GM23338 (cell line): ENCODE data around the gene WNK2. TPM values are rescaled to one million over a fixed set of nuclear protein-coding genes. Genes with fewer than 3 reads are reported as not detected.

Source experiments
- ATAC-seq: fragments of 200-7000 bp; cut with Tn5 transposase; 3 replicates; pipeline ENCODE4 v1.9.1; 2020
- DNase-seq: peaks from one replicate; pipeline ENCODE4 v3.0.0-alpha.2; 2015; ENCODE audit warnings: low spot score
- H2AFZ ChIP-seq: fragments of 200-600 bp; sonication (generic); 2 replicates; pipeline ENCODE4 v1.8.0; 2016; ENCODE audit warnings: antibody characterized with exemption, mild to moderate bottlenecking, moderate library complexity
- H3F3A ChIP-seq: fragments of 200-600 bp; sonication (generic); replicated peaks from 2 replicates; pipeline ENCODE4 v1.8.0; 2017; ENCODE audit warnings: antibody characterized with exemption, mixed run types, low read depth
- H3K27ac ChIP-seq: fragments of 200-600 bp; sonication (generic); 2 replicates; pipeline ENCODE4 v1.6.1; 2016; ENCODE audit warnings: low read depth
- H3K27me3 ChIP-seq: fragments of 200-600 bp; sonication (generic); 2 replicates; pipeline ENCODE4 v1.8.0; 2016; ENCODE audit warnings: mild to moderate bottlenecking, mixed run types, moderate library complexity; ENCODE audit not compliant: insufficient read depth
- H3K36me3 ChIP-seq: fragments of 200-600 bp; sonication (generic); 2 replicates; pipeline ENCODE4 v1.8.0; 2016; ENCODE audit warnings: mild to moderate bottlenecking; ENCODE audit not compliant: insufficient read depth
- H3K4me1 ChIP-seq: fragments of 200-600 bp; sonication (generic); 2 replicates; pipeline ENCODE4 v1.8.0; 2016; ENCODE audit warnings: mild to moderate bottlenecking, moderate library complexity; ENCODE audit not compliant: insufficient read depth
- H3K4me2 ChIP-seq: fragments of 200-600 bp; sonication (generic); 2 replicates; pipeline ENCODE4 v1.7.1; 2017; ENCODE audit warnings: mixed run types
- H3K4me3 ChIP-seq: fragments of 200-600 bp; sonication (generic); 2 replicates; pipeline ENCODE4 v1.6.1; 2016; ENCODE audit warnings: mixed run types
- H3K79me2 ChIP-seq: fragments of 200-600 bp; sonication (generic); replicated peaks from 2 replicates; pipeline ENCODE4 v1.8.0; 2017; ENCODE audit warnings: mild to moderate bottlenecking; ENCODE audit not compliant: insufficient read depth
- H3K9me2 ChIP-seq: fragments of 200-600 bp; sonication (generic); 2 replicates; pipeline ENCODE4 v1.8.0; 2017; ENCODE audit not compliant: insufficient read depth
- H4K20me1 ChIP-seq: fragments of 200-600 bp; sonication (generic); replicated peaks from 2 replicates; pipeline ENCODE4 v1.8.0; 2017; ENCODE audit warnings: mild to moderate bottlenecking; ENCODE audit not compliant: insufficient read depth
- H3K27ac Mint-ChIP-seq: 2 replicates; pipeline ENCODE4 v1.8.0; 2020; ENCODE audit warnings: inconsistent platforms, mild to moderate bottlenecking, moderate library complexity, mixed read lengths
- H3K27me3 Mint-ChIP-seq: 3 replicates; pipeline ENCODE4 v1.8.0; 2022; ENCODE audit warnings: low read depth, mild to moderate bottlenecking, moderate library complexity, mixed read lengths, inconsistent platforms; ENCODE audit not compliant: insufficient read depth, poor library complexity
- H3K36me3 Mint-ChIP-seq: 3 replicates; pipeline ENCODE4 v1.8.0; 2021; ENCODE audit warnings: low read depth, mild to moderate bottlenecking, inconsistent platforms, moderate library complexity, mixed read lengths
- H3K4me1 Mint-ChIP-seq: 3 replicates; pipeline ENCODE4 v1.8.0; 2020; ENCODE audit warnings: mild to moderate bottlenecking, inconsistent platforms, mixed read lengths
- H3K4me3 Mint-ChIP-seq: 3 replicates; pipeline ENCODE4 v1.8.0; 2021; ENCODE audit warnings: moderate library complexity, mild to moderate bottlenecking, inconsistent platforms, mixed read lengths
- H3K9me3 Mint-ChIP-seq: 3 replicates; pipeline ENCODE4 v1.8.0; 2020; ENCODE audit warnings: moderate library complexity, mild to moderate bottlenecking, inconsistent platforms, mixed read lengths
- CREB1 ChIP-seq: fragments of 250-450 bp; sonication (Bioruptor Pico); IDR thresholded peaks from 2 replicates; pipeline ENCODE4 v1.5.0; 2020; ENCODE audit warnings: low read depth, mild to moderate bottlenecking, moderate library complexity
- EZH2 ChIP-seq: fragments of 200-600 bp; sonication (generic); IDR thresholded peaks from one replicate; pipeline ENCODE4 v1.8.0; 2017; ENCODE audit warnings: antibody characterized with exemption, mild to moderate bottlenecking, low read depth; ENCODE audit not compliant: unreplicated experiment
- EZH2phosphoT487 ChIP-seq: fragments of 200-600 bp; sonication (generic); IDR thresholded peaks from one replicate; pipeline ENCODE4 v1.8.1; 2018; ENCODE audit warnings: antibody characterized with exemption; ENCODE audit not compliant: unreplicated experiment
- JUNB ChIP-seq: IDR thresholded peaks from one replicate; pipeline ENCODE4 v1.6.1; 2016; ENCODE audit warnings: antibody characterized with exemption; ENCODE audit not compliant: unreplicated experiment
- POLR2AphosphoS5 ChIP-seq: IDR thresholded peaks from 2 replicates; pipeline ENCODE4 v1.6.1; 2016; ENCODE audit warnings: antibody characterized with exemption, low read depth
- STAT1 ChIP-seq: IDR thresholded peaks from one replicate; pipeline ENCODE4 v1.6.1; 2016; ENCODE audit warnings: antibody characterized with exemption; ENCODE audit not compliant: unreplicated experiment
- ZNF114 ChIP-seq: fragments of 250-450 bp; sonication (Bioruptor Pico); IDR thresholded peaks from 2 replicates; pipeline ENCODE4 v1.5.0; 2020; ENCODE audit warnings: mild to moderate bottlenecking, moderate library complexity
- ZNF331 ChIP-seq: fragments of 250-450 bp; sonication (Bioruptor Pico); IDR thresholded peaks from 2 replicates; pipeline ENCODE4 v1.5.0; 2020; ENCODE audit warnings: low read depth, mild to moderate bottlenecking, moderate library complexity
- polyA plus RNA-seq: library from polyadenylated mRNA; unstranded; fragments of >200 nt; fragmentation: Nextera tagmentation; extraction: Ambion mirVana; gene quantifications from 2 replicates; pipeline ENCODE4 v1.2.1, GENCODE V29; 2016
- total RNA-seq: library from RNA; depleted of rRNA; stranded (reverse); fragments of >200 nt; shearing (Covaris generic); gene quantifications from 2 replicates; pipeline ENCODE4 v1.2.3, GENCODE V29; 2014
- TF ChIP-seq, protein P1 (sequence below): IDR thresholded peaks from one replicate; pipeline ENCODE4 v1.6.1; 2018; ENCODE audit warnings: antibody characterized with exemption; ENCODE audit not compliant: unreplicated experiment
- TF ChIP-seq, protein P2 (sequence below): IDR thresholded peaks from 2 replicates; pipeline ENCODE4 v1.6.1; 2016; ENCODE audit warnings: antibody characterized with exemption
- TF ChIP-seq, protein P3 (sequence below), 2 experiments: fragments of 200-600 bp in 1 of 2; sonication (generic) in 1 of 2; conservative IDR thresholded peaks; 2 replicates each; pipeline versions ENCODE4 v1.5.1 to v1.6.1; 2016 to 2017; ENCODE audit warnings: antibody characterized with exemption in 2 of 2, low read depth in 2 of 2, mild to moderate bottlenecking in 2 of 2, moderate library complexity in 1 of 2
- TF ChIP-seq, protein P4 (sequence below): fragments of 250-450 bp; sonication (Bioruptor Pico); IDR thresholded peaks from 2 replicates; pipeline ENCODE4 v1.5.0; 2020; ENCODE audit warnings: mild to moderate bottlenecking, moderate library complexity

WNK2 gene
- total and polyA plus RNA-seq, 2 experiments from 2014 or later, result 56.4 to 102 TPM

DNA sequence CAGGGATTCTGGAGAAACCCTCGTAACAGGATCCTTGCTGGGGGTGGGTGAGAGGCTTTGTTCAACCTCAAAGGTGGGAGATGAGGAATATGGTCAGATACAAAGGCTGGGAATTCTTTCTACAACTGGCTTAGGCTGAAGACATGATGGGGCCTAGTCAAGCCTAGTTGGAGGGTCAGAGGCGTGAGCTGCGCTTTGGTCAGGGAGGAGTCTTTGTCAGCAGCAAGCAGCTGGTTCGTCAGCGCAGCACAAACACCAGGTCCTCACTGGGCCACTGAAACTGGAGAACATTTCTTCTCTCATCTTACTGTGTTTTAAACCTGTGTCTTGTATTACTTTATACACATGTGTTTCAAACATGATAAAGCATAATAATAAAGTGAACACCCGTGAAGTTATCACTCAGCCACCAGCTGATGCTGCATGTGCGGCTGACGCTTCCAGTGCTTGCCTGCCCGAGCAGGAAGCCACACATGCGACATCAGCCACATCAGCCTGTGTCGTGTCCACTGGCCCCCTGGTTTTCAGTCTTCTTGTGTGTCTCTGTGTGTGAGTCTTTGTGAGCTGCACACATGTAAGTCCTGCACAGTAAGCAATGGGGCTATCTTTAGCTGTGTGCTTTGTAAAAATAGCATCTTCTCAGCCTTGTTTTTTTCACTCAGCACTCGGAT is 81.5 kb downstream of the WNK2 start (continued):
- TF ChIP-seq, protein P1, sequence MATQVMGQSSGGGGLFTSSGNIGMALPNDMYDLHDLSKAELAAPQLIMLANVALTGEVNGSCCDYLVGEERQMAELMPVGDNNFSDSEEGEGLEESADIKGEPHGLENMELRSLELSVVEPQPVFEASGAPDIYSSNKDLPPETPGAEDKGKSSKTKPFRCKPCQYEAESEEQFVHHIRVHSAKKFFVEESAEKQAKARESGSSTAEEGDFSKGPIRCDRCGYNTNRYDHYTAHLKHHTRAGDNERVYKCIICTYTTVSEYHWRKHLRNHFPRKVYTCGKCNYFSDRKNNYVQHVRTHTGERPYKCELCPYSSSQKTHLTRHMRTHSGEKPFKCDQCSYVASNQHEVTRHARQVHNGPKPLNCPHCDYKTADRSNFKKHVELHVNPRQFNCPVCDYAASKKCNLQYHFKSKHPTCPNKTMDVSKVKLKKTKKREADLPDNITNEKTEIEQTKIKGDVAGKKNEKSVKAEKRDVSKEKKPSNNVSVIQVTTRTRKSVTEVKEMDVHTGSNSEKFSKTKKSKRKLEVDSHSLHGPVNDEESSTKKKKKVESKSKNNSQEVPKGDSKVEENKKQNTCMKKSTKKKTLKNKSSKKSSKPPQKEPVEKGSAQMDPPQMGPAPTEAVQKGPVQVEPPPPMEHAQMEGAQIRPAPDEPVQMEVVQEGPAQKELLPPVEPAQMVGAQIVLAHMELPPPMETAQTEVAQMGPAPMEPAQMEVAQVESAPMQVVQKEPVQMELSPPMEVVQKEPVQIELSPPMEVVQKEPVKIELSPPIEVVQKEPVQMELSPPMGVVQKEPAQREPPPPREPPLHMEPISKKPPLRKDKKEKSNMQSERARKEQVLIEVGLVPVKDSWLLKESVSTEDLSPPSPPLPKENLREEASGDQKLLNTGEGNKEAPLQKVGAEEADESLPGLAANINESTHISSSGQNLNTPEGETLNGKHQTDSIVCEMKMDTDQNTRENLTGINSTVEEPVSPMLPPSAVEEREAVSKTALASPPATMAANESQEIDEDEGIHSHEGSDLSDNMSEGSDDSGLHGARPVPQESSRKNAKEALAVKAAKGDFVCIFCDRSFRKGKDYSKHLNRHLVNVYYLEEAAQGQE, result no peak
- TF ChIP-seq, protein P2, sequence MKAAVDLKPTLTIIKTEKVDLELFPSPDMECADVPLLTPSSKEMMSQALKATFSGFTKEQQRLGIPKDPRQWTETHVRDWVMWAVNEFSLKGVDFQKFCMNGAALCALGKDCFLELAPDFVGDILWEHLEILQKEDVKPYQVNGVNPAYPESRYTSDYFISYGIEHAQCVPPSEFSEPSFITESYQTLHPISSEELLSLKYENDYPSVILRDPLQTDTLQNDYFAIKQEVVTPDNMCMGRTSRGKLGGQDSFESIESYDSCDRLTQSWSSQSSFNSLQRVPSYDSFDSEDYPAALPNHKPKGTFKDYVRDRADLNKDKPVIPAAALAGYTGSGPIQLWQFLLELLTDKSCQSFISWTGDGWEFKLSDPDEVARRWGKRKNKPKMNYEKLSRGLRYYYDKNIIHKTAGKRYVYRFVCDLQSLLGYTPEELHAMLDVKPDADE, result no peak

DNA sequence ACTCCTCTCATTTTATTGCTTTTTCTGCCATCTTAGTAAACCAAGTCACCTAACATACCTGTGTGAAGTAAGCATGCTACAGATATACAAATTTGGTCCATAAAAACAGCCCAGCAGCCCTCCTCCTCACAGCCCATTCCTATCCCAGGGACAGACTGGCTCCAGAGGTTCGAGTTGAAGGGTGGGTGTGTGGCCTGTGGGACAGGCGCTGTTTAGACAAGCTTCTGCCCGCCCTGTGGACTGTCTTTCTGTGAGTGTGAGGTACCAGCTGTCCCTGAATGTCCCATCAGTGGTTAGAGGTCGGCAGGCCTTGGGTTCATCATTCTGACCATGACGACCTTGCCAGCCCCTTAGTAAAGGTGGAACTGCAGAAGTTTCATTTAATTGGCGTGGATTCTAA is 82.0 kb downstream of the WNK2 start:
- H3K27ac Mint-ChIP-seq, result no peak overlapping the region
- Histone ChIP-seq H4K20me1 (no peaks in the 10 kb centered on the region; the same call in 1 of the 2 replicates), H3K27me3 (no peaks in the 10 kb centered on the region), H3F3A (no peaks in the 10 kb centered on the region), H3K79me2 (no peaks in the 10 kb centered on the region), H2AFZ (no peak overlapping the region), H3K4me1 (no peaks in the 10 kb centered on the region), H3K4me3 (no peak overlapping the region), H3K4me2 (no peak overlapping the region), H3K36me3 (peaks cover 3% of the 10 kb centered on the region; the same call in 1 of the 2 replicates), H3K9me2 (no peaks in the 10 kb centered on the region), H3K27ac (no peak overlapping the region)
- ATAC-seq, result no peak
- no peak overlapping the region for H3K4me3 Mint-ChIP-seq
- peaks cover 2% of the 10 kb centered on the region; the same call in 1 of the 3 replicates for H3K4me1 Mint-ChIP-seq
- peaks cover 25% of the 10 kb centered on the region for H3K36me3 Mint-ChIP-seq
- DNase-seq, result no peak
- H3K27me3 Mint-ChIP-seq, result peaks cover 8% of the 10 kb centered on the region
- no peaks in the 10 kb centered on the region for H3K9me3 Mint-ChIP-seq
- TF ChIP-seq, protein P3, sequence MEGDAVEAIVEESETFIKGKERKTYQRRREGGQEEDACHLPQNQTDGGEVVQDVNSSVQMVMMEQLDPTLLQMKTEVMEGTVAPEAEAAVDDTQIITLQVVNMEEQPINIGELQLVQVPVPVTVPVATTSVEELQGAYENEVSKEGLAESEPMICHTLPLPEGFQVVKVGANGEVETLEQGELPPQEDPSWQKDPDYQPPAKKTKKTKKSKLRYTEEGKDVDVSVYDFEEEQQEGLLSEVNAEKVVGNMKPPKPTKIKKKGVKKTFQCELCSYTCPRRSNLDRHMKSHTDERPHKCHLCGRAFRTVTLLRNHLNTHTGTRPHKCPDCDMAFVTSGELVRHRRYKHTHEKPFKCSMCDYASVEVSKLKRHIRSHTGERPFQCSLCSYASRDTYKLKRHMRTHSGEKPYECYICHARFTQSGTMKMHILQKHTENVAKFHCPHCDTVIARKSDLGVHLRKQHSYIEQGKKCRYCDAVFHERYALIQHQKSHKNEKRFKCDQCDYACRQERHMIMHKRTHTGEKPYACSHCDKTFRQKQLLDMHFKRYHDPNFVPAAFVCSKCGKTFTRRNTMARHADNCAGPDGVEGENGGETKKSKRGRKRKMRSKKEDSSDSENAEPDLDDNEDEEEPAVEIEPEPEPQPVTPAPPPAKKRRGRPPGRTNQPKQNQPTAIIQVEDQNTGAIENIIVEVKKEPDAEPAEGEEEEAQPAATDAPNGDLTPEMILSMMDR (conservative IDR thresholded peaks at IDR 0.05; ENCODE audit: low read depth in 2 of 2), result no peak
- TF ChIP-seq ZNF114 (CRISPR knock-in tag), result no peak
- TF ChIP-seq, protein P4, sequence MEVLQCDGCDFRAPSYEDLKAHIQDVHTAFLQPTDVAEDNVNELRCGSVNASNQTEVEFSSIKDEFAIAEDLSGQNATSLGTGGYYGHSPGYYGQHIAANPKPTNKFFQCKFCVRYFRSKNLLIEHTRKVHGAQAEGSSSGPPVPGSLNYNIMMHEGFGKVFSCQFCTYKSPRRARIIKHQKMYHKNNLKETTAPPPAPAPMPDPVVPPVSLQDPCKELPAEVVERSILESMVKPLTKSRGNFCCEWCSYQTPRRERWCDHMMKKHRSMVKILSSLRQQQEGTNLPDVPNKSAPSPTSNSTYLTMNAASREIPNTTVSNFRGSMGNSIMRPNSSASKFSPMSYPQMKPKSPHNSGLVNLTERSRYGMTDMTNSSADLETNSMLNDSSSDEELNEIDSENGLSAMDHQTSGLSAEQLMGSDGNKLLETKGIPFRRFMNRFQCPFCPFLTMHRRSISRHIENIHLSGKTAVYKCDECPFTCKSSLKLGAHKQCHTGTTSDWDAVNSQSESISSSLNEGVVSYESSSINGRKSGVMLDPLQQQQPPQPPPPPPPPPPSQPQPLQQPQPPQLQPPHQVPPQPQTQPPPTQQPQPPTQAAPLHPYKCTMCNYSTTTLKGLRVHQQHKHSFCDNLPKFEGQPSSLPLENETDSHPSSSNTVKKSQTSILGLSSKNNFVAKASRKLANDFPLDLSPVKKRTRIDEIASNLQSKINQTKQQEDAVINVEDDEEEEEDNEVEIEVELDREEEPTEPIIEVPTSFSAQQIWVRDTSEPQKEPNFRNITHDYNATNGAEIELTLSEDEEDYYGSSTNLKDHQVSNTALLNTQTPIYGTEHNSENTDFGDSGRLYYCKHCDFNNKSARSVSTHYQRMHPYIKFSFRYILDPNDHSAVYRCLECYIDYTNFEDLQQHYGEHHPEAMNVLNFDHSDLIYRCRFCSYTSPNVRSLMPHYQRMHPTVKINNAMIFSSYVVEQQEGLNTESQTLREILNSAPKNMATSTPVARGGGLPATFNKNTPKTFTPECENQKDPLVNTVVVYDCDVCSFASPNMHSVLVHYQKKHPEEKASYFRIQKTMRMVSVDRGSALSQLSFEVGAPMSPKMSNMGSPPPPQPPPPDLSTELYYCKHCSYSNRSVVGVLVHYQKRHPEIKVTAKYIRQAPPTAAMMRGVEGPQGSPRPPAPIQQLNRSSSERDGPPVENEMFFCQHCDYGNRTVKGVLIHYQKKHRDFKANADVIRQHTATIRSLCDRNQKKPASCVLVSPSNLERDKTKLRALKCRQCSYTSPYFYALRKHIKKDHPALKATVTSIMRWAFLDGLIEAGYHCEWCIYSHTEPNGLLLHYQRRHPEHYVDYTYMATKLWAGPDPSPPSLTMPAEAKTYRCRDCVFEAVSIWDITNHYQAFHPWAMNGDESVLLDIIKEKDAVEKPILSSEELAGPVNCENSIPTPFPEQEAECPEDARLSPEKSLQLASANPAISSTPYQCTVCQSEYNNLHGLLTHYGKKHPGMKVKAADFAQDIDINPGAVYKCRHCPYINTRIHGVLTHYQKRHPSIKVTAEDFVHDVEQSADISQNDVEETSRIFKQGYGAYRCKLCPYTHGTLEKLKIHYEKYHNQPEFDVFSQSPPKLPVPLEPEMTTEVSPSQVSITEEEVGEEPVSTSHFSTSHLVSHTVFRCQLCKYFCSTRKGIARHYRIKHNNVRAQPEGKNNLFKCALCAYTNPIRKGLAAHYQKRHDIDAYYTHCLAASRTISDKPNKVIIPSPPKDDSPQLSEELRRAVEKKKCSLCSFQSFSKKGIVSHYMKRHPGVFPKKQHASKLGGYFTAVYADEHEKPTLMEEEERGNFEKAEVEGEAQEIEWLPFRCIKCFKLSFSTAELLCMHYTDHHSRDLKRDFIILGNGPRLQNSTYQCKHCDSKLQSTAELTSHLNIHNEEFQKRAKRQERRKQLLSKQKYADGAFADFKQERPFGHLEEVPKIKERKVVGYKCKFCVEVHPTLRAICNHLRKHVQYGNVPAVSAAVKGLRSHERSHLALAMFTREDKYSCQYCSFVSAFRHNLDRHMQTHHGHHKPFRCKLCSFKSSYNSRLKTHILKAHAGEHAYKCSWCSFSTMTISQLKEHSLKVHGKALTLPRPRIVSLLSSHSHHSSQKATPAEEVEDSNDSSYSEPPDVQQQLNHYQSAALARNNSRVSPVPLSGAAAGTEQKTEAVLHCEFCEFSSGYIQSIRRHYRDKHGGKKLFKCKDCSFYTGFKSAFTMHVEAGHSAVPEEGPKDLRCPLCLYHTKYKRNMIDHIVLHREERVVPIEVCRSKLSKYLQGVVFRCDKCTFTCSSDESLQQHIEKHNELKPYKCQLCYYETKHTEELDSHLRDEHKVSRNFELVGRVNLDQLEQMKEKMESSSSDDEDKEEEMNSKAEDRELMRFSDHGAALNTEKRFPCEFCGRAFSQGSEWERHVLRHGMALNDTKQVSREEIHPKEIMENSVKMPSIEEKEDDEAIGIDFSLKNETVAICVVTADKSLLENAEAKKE (CRISPR knock-in tag), result no peak
- no peak for TF ChIP-seq POLR2AphosphoS5
- TF ChIP-seq CREB1, result no peak
- no peak for TF ChIP-seq EZH2phosphoT487
- no peak for TF ChIP-seq JUNB
- TF ChIP-seq ZNF331, result no peak
- no peak for TF ChIP-seq EZH2
- no peak for TF ChIP-seq STAT1
